Right lung (tissue), 5 donors: ENCODE measurements around the gene GGT6. TPM values are rescaled to one million over a fixed set of nuclear protein-coding genes. Genes with fewer than 3 reads are reported as not detected.
"Not testable (repeated sequence)": the region's sequence is repeated elsewhere in the genome, so short reads cannot be mapped to it uniquely, and the experiment has no call there.

ENCODE experiments used
- DNase-seq, 2 donors: peaks; one replicate each; pipeline ENCODE4 v3.0.0-alpha.2; 2013
- polyA plus RNA-seq, 5 donors: library from polyadenylated mRNA; unstranded; fragments of 120-200 nt; gene quantifications; one replicate each; pipeline versions ENCODE4 v1.2.1 to v1.2.3, GENCODE V29; 2013; ENCODE audit warnings: inconsistent platforms in 1 of 5, low replicate concordance in 1 of 5; ENCODE audit not compliant: insufficient read length in 5 of 5, insufficient read depth in 1 of 5

The GGT6 gene
- polyA plus RNA-seq, 5 donors, result 3.9 to 9.8 (median 6.1) TPM

DNA sequence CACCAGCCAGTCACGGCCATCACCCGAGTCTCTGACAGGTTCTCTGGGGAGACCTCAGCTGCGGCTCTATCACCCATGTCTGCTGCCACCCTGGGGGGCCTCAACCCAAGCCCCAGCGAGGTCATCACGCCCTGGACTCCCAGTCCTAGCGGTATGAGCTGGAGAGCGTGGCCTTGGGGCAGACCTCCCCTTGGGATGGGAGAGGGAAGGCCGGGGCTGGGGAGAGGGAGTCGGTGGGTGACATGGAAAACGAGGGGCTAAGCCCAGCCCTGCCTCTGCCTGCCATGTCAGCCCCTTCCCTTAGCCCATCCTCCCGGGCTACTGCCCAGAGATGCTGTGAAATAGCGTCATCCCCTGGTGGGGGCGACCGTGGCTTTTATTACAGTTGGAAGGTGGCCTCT, 32.6 kb upstream of the GGT6 start:
- DNase-seq, result no peak

- DNase-seq, result no peak
These were observed 32.0 kb upstream of the GGT6 start for GRCh38 chr17:4592240-4593005.

DNA sequence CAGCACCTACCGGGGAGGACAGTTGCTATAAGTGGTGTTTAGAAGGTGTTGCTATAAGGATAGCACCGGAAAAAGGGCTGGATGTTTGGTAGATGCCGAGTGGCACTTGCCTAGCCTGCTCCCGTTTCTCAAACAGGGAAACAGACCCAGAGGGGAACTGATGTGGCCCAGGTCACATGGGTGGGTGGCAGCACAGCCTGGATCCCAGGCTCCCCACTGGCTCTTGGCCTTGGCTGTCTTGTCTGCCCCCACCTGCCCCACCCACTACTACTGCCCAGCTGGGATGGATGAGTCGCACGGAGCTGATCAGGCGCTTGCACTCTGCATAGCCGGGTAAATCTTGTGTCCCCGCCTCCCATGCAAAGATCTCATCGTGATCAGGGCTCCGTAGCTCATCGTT, 31.2 kb upstream of the GGT6 start:
- DNase-seq, result no peak

GRCh38 chr17:4590981-4591453, 30.6 kb upstream of the GGT6 start:
- no peak for DNase-seq

DNA sequence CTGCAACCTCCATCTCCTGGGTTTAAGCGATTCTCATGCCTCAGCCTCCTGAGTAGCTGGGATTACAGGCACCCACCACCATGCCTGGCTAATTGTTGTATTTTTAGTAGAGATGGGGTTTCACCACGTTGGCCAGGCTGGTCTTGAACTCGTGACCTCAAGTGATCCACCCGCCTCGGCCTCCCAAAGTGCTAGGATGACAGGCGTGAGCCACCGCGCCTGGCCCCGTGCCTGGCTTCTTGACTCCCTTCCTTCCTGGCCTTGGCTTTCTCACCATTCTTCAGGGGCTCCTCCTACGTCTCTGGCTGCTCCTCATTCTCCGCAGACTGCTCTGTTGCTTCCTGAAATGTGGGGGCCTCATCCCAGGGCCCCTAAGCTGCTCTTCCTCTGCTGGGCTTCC, 29.7 kb upstream of the GGT6 start:
- not testable (repeated sequence) for DNase-seq

DNA sequence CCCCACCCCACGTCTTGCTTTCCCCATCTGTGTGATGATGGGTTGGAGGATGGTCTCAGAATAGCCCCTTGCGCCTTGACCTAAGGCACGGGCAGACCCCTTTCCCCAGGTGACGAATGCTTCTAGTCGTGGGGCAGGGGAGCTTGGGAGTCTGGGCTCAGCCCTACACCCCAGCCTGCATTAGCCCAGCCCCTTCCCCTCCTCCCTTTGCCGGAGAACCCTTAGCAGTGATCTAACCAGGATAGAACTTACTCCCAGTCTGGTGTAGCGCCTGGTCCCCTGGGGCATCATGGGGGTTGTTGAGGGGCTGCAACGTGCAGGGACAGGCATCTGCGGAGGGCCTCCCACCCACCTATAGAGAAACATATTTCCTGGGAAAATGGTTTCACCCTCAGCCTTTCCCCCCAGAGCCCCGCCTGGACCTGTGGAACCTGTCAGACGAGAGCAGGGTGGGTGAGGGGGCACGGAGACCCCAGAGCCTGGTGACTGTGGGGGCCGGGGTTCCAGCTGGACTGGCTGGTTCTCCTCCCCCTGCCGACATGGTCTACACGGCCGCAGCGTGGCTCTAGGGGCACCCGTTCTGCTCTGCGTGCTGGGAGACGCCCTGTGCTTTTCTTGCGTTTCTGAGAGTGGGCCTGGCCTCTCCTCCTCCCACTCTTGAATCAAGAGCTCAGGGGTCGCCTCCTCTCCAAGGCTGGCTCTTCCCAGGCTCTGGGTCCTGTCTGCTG, 28.7 kb upstream of the GGT6 start:
- no peak for DNase-seq

- no peak for DNase-seq
These were observed 28.0 kb upstream of the GGT6 start for GRCh38 chr17:4588391-4588790.

GRCh38 chr17:4587803-4588202, 27.4 kb upstream of the GGT6 start:
- DNase-seq, result no peak

DNA sequence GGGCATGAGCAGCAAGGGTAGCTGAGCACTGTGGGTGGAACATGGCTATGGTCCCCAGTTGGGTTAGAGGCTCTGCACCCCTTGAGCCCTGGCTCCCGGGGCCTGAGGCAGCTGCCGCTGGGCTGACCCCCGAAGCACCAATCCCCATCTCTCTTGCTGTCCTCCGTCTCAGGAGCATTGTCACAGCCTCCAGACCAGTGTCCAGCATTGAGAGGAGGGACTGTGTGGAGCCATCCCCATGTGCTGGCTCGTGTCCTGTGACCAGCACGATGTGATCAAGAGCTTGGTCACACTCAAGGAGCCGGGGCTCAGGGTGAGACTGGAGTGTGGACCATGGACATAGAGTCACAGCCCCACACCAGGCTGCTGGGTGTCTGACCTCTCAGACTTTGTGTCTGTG, 26.8 kb upstream of the GGT6 start:
- DNase-seq, result no peak

- no peak for DNase-seq
These were observed 25.7 kb upstream of the GGT6 start for GRCh38 chr17:4586043-4586442.

DNA sequence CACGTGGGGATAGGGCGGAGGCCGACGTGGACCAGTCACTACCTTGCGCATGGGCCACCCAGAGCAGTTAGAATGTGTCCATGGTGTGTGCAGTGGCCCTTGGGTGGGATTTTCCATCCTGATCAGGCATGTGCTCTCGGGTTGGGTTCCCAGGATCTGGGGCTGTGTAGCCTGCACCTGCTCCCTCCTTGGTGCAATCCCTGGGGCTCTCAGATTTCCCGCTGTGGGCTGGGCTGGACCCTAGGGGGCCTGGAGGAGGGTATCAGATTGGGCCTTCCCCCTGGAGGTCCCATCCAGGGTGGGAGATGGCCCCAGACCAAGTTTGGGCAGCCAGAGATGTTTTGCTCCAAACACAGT, 25.2 kb upstream of the GGT6 start:
- DNase-seq, result no peak

- DNase-seq, result no peak
These were observed 24.7 kb upstream of the GGT6 start for GRCh38 chr17:4584917-4585637.

GRCh38 chr17:4584101-4584916, 23.9 kb upstream of the GGT6 start, which contains the start of gene SMTNL2:
SMTNL2 (plus strand) TSS chr17:4584529; CDS start chr17:4584606, 77 bp downstream.
- DNase-seq, result peak; percentile 71 to 82

- peak in 1 of 2 donors; percentile 60 for DNase-seq
These were observed 23.4 kb upstream of the GGT6 start for GRCh38 chr17:4583782-4584100.

DNA sequence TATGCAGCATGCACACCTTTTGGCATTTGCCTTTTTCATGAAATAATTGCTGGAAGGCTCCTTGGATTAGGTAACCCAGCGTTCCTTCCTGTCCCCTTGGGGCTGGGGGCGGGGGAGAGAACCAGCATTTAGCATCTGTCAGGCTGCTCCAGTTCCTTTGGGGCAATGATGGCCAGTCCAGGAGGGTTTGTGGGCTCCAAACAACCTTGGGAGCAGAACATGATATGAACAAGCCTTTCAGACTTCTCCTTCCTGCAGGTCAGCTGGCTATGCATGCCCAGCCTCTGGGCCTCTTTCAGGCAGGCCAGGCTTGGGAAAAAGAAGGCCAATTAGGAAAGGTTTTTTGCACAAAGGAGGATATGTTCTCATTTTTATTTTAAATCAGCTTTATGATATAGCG, 22.8 kb upstream of the GGT6 start:
- DNase-seq, result no peak

DNA sequence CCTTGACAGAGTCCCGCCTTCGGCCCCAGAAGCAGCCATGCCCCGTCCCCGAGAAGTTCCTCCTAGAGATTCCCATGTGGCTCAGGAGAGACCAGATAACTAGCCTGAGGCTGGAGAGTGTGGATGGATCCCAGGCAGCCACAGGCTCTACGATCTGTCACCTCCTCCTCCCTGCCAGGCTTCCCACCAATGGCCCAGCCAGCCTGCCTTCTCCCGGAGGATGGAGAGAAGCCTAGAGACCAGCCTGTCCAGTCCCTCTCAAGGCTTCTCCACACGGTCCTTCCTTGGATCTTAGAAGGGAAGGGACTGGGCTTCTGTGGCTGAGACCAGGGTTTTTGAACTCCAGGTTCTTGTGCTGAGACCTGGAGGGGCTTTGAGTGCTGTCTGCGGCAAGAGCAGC, 22.3 kb upstream of the GGT6 start:
- no peak for DNase-seq

DNA sequence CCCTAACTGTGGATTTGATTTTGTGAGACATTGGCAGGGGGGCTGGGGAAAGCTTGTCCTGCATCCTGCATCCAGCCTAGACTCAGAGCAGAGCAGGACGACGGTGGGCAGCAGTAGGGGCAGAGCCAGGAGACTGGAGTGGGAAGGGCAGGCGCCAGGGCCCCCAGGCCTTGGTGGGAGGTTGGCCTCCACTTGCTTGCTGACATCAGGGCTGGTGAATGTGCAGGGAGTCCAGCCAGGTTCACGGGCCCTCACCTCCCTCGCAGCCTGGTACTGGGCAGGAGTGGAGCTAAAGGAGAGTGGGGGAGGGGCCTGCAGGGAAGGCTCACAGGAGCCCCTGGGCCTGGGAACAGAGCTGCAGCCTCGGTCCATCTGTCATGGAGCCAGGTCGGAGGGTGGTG, 21.7 kb upstream of the GGT6 start:
- no peak for DNase-seq

GRCh38 chr17:4580291-4580690, 19.9 kb upstream of the GGT6 start:
- no peak for DNase-seq

DNA sequence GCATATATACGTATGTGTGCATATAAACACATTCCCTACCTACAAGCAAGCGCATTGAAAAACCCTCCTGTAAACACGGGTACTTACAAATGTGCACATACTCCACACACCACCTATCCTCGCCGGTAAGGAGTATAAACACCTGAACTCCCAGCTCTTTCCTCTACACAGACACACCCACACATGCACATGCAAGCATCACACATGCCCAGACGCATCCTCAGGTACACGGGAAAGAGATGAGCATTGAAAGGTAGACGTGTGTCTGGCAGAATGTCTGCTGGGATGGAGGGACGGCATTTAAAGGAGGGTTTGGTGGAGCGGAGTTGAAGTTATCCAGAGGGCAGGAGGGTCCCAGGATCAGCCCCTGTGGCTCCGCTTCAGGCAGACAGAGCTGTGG, 19.3 kb upstream of the GGT6 start:
- DNase-seq, result no peak

- not testable (repeated sequence) for DNase-seq
These were observed 18.0 kb upstream of the GGT6 start for GRCh38 chr17:4578349-4578748.

- DNase-seq, result no peak
These were observed 17.1 kb upstream of the GGT6 start for GRCh38 chr17:4577386-4577993.
